Left lung (tissue), 10 donors: ENCODE data around the gene ALOX5AP. TPM values are rescaled to one million over a fixed set of nuclear protein-coding genes. Genes with fewer than 3 reads are reported as not detected.

Source experiments
- ATAC-seq: fragments of 200-7000 bp; cut with Tn5 transposase; one replicate; pipeline ENCODE4 v1.9.1; 2020; ENCODE audit warnings: moderate library complexity
- DNase-seq, 4 donors: peaks; one replicate each; pipeline ENCODE4 v3.0.0-alpha.2; 2013 to 2020
- H3K27ac ChIP-seq, 2 donors: fragments of 200-600 bp; sonication (generic) in 1 of 2; one replicate each; pipeline versions ENCODE4 v1.5.0 to v1.8.0; 2020 to 2021
- H3K27me3 ChIP-seq, 2 donors: fragments of 200-600 bp; sonication (generic) in 1 of 2; one replicate each; pipeline versions ENCODE4 v1.5.0 to v1.8.0; 2020 to 2021
- H3K36me3 ChIP-seq, 2 donors: fragments of 200-600 bp; sonication (generic) in 1 of 2; one replicate each; pipeline versions ENCODE4 v1.5.0 to v1.8.0; 2020 to 2021
- H3K4me1 ChIP-seq, 2 donors: fragments of 200-600 bp; one replicate each; pipeline ENCODE4 v1.8.0; 2021
- H3K4me3 ChIP-seq, 2 donors: fragments of 200-600 bp; sonication (generic) in 1 of 2; one replicate each; pipeline versions ENCODE4 v1.5.0 to v1.8.0; 2020 to 2021; ENCODE audit warnings: mild to moderate bottlenecking in 1 of 2
- H3K9me3 ChIP-seq, 2 donors: fragments of 200-600 bp; sonication (generic) in 1 of 2; one replicate each; pipeline versions ENCODE4 v1.5.0 to v1.8.0; 2020 to 2021
- CTCF ChIP-seq, 2 donors: fragments of 200-600 bp; sonication (generic) in 1 of 2; IDR thresholded peaks; one replicate each; pipeline versions ENCODE4 v1.5.0 to v1.8.0; 2021; ENCODE audit warnings: antibody characterized with exemption in 2 of 2
- intact Hi-C, 2 donors: fragments of 100-400 bp; cut with DNase I; formaldehyde crosslinking; loops; one replicate each; pipeline versions ENCODE4 v1.11.2 to v1.14.2; 2022
- polyA plus RNA-seq, 6 donors: library from polyadenylated mRNA; unstranded; fragments of 120-200 nt; gene quantifications; one replicate each; pipeline ENCODE4 v1.2.1, GENCODE V29; 2013; ENCODE audit not compliant: insufficient read length in 6 of 6
- total RNA-seq, 2 donors: library from RNA; stranded (reverse); fragmentation: NEBNext Ultra II Directional; extraction: Animal tissue kit (Norgen Biotek cat#: 25700); gene quantifications; one replicate each; pipeline ENCODE4 v1.2.1, GENCODE V29; 2021
- donor health status: DM: no; HTN: yes; CAD: no.
- donor health status: DM: no; HTN: no; CAD: no.

The ALOX5AP gene
- total and polyA plus RNA-seq, 8 donors = 2.6 to 201 (median 4.9) TPM

GRCh38 chr13:30724778-30725177, 10.6 kb upstream of the ALOX5AP start:
- no peaks in the 10 kb centered on the region for H3K27me3 ChIP-seq
- ATAC-seq (no peak), DNase-seq (no peak)
- H3K27ac ChIP-seq = no peak overlapping the region
- intact Hi-C loops = no loop called here
- TF ChIP-seq CTCF (IDR thresholded peaks at IDR 0.05) = no peak
- no peak overlapping the region for H3K4me3 ChIP-seq
- H3K9me3 ChIP-seq = no peaks in the 10 kb centered on the region
- no peaks in the 10 kb centered on the region for H3K36me3 ChIP-seq
- H3K4me1 ChIP-seq = peaks cover 0 to 23% of the 10 kb centered on the region in 2 donors

GRCh38 chr13:30725326-30726085, 9.8 kb upstream of the ALOX5AP start:
- TF ChIP-seq CTCF (IDR thresholded peaks at IDR 0.05) = no peak
- Histone ChIP-seq H3K9me3 (no peaks in the 10 kb centered on the region), H3K27me3 (no peaks in the 10 kb centered on the region), H3K4me1 (peaks cover 0 to 17% of the 10 kb centered on the region in 2 donors), H3K4me3 (no peak overlapping the region), H3K36me3 (no peaks in the 10 kb centered on the region), H3K27ac (no peak overlapping the region)
- DNase-seq = no peak
- ATAC-seq = no peak
- intact Hi-C loops = no loop called here

GRCh38 chr13:30726192-30726591, 9.2 kb upstream of the ALOX5AP start:
- no peaks in the 10 kb centered on the region for H3K9me3 ChIP-seq
- intact Hi-C loops = no loop called here
- no peak for TF ChIP-seq CTCF (IDR thresholded peaks at IDR 0.05)
- peaks cover 0 to 10% of the 10 kb centered on the region in 2 donors for H3K4me1 ChIP-seq
- no peak for DNase-seq
- H3K4me3 ChIP-seq = no peak overlapping the region
- no peaks in the 10 kb centered on the region for H3K27me3 ChIP-seq
- H3K27ac ChIP-seq = no peak overlapping the region
- no peak for ATAC-seq
- no peaks in the 10 kb centered on the region for H3K36me3 ChIP-seq

DNA sequence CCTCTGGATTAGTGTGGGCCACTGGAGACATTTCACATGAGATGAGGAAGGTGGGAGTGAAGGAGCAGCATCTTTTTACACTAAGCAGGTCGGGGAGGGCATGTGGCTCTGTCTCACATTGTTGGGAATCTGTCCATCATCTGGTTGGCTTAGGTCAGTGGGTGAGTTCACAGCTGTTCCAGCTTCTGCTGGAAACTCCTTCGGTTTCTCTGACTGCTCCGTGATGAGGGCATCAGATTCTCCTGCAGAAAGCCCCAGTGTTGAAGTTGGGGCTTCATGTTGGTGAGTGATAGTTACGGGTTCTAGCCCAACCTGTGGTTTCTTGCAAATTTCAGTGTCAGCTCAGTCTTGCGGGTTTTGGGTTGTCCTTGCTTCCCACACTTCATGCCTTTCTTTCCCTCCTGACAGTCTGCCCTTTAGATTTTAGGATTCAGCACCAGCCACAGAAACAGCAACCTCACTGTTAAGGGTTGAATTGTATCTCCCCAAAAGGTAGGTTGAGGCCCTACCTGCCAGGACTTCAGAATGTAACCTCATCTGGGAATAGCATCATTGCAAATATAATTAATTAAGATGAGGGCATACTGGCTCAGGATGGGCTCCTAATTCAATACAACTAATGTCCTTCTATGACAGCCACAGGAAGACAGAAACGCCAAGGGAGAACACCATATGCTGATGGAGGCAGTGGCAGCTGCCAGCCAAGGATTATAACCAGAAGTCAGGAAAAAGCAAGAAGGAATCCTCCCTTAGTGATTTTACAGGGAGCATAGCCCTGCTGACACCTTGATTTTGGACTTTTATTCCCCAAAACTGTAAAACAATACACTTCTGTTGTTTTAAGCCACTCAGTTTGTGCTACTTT, 7.6 kb upstream of the ALOX5AP start:
- Histone ChIP-seq H3K4me3 (no peak overlapping the region), H3K4me1 (no peaks in the 10 kb centered on the region), H3K27me3 (peaks cover 0 to 13% of the 10 kb centered on the region in 2 donors), H3K36me3 (no peaks in the 10 kb centered on the region), H3K9me3 (no peaks in the 10 kb centered on the region), H3K27ac (no peak overlapping the region)
- intact Hi-C loops = no loop called here
- ATAC-seq (no peak), DNase-seq (no peak)
- no peak for TF ChIP-seq CTCF (IDR thresholded peaks at IDR 0.05)

GRCh38 chr13:30729801-30730200, 5.5 kb upstream of the ALOX5AP start:
- H3K27ac ChIP-seq = no peak overlapping the region
- no peaks in the 10 kb centered on the region for H3K9me3 ChIP-seq
- intact Hi-C loops = no loop called here
- no peak overlapping the region for H3K4me3 ChIP-seq
- ATAC-seq = no peak
- no peaks in the 10 kb centered on the region for H3K36me3 ChIP-seq
- H3K4me1 ChIP-seq = peaks cover 0 to 17% of the 10 kb centered on the region in 2 donors
- no peak for TF ChIP-seq CTCF (IDR thresholded peaks at IDR 0.05)
- DNase-seq = no peak
- peaks cover 0 to 14% of the 10 kb centered on the region in 2 donors for H3K27me3 ChIP-seq
